Esophagus squamous epithelium (tissue), 5 donors: ENCODE results near the gene STX18. TPM values are rescaled to one million over a fixed set of nuclear protein-coding genes. Genes with fewer than 3 reads are reported as not detected.
A peak's percentile ranks its signal among the peaks of the same experiment; 100 is the strongest.

Experiments used
- DNase-seq: peaks from one replicate; lab custom pipeline; 2025; lab: John Stamatoyannopoulos, UW
- H3K27ac ChIP-seq, 4 donors: fragments of 200-600 bp; sonication (generic); one replicate each; pipeline ENCODE4 v1.5.1; 2016 to 2019; ENCODE audit warnings: mild to moderate bottlenecking in 1 of 4
- H3K27me3 ChIP-seq, 4 donors: fragments of 200-600 bp; sonication (generic); 1 replicate in 3 of 4; 2 replicates in 1 of 4; pipeline versions ENCODE4 v1.5.1 to v1.6.0; 2017 to 2021; ENCODE audit warnings: antibody characterized with exemption in 1 of 4
- H3K36me3 ChIP-seq, 3 donors: fragments of 200-600 bp; sonication (generic); one replicate each; pipeline ENCODE4 v1.5.1; 2016 to 2019
- H3K4me1 ChIP-seq, 3 donors: fragments of 200-600 bp; sonication (generic); one replicate each; pipeline ENCODE4 v1.5.1; 2017 to 2019
- H3K4me3 ChIP-seq, 4 donors: fragments of 200-600 bp; sonication (generic); 1 replicate in 3 of 4; 2 replicates in 1 of 4; pipeline ENCODE4 v1.5.1; 2016 to 2019; ENCODE audit warnings: mild to moderate bottlenecking in 2 of 4, moderate library complexity in 1 of 4
- H3K9me3 ChIP-seq, 3 donors: fragments of 200-600 bp; sonication (generic); one replicate each; pipeline ENCODE4 v1.5.1; 2016 to 2019
- POLR2A ChIP-seq, 4 donors: fragments of 450-650 bp; IDR thresholded peaks; one replicate each; pipeline ENCODE4 v1.6.1; 2017; ENCODE audit warnings: antibody characterized with exemption in 4 of 4, mild to moderate bottlenecking in 4 of 4, moderate library complexity in 3 of 4
- WGBS, 2 donors: methylation state at CpG; one replicate each; pipeline ENCODE4 v1.1.5; 2018; 5-methylcytosine and 5-hydroxymethylcytosine counted together
- intact Hi-C: fragments of 100-400 bp; cut with DNase I; formaldehyde crosslinking; loops from one replicate; pipeline ENCODE4 v1.15.0; 2022
- total RNA-seq, 4 donors: library from RNA; depleted of rRNA; stranded (reverse); fragments of >200 nt; gene quantifications; one replicate each; pipeline ENCODE4 v1.1.0, GENCODE V29; 2016
- TF ChIP-seq, protein P1 (sequence below), 6 experiments: fragments of 450-650 bp in 4 of 6; fragments of 200-600 bp in 2 of 6; sonication (generic) in 2 of 6; IDR thresholded peaks; one replicate each; pipeline ENCODE4 v1.5.1; 2016 to 2019; ENCODE audit warnings: antibody characterized with exemption in 6 of 6, mild to moderate bottlenecking in 4 of 6, moderate library complexity in 4 of 6
- donor health status: DM: yes; HTN: yes; CAD: no.

Gene STX18
- total RNA-seq, 4 donors from 2014 or later, result 10.5 to 27.8 (median 19.3) TPM

DNA sequence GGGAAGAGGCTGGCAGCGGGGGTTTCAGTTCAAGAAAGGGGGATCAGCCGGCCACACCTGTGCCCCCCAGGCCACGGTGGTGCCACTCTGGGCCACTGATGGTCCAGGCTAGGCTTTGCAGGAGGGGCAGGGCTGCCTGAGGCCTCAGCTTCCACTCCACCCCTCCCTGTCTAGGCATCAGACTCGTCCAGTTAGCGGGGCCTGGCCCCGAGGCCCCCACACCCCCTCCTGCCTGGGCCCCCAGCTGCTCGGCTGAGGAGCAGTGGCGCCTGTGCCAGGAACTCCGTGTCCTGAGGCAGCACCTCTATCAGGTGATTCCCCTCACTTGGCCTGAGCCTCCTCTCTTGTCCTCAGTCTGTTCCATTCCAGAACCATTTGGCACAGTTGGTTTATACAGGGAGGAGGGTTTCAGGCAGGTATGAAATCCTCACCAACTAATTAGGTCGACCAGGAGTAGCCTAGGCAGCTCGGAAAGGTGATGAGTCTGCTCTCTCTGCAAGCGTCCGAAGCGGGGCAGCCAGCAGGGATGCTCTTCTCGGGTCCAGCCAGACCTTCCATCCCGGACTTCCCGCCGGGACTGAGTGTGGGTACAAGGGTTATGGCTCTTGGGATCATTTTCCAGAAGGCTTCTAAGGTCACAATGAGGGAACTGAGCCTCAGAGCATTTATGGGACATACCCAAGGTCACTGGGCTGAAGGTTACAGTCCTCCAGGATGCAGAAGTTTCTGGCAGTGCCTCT is 152.8 kb downstream of the STX18 start:
- no peaks in the 10 kb centered on the region for H3K9me3 ChIP-seq
- no peaks in the 10 kb centered on the region for H3K36me3 ChIP-seq
- intact Hi-C loops, result no loop called here
- H3K4me3 ChIP-seq, result peak overlapping the region in 1 of 4 donors; percentile 66
- H3K4me1 ChIP-seq, result peaks cover 21 to 72% (median 38%) of the 10 kb centered on the region in 3 donors
- 20 to 30% methylated on average over 1 to 2 of the region's 18 CpGs for WGBS, 2 donors
- TF ChIP-seq, protein P1, sequence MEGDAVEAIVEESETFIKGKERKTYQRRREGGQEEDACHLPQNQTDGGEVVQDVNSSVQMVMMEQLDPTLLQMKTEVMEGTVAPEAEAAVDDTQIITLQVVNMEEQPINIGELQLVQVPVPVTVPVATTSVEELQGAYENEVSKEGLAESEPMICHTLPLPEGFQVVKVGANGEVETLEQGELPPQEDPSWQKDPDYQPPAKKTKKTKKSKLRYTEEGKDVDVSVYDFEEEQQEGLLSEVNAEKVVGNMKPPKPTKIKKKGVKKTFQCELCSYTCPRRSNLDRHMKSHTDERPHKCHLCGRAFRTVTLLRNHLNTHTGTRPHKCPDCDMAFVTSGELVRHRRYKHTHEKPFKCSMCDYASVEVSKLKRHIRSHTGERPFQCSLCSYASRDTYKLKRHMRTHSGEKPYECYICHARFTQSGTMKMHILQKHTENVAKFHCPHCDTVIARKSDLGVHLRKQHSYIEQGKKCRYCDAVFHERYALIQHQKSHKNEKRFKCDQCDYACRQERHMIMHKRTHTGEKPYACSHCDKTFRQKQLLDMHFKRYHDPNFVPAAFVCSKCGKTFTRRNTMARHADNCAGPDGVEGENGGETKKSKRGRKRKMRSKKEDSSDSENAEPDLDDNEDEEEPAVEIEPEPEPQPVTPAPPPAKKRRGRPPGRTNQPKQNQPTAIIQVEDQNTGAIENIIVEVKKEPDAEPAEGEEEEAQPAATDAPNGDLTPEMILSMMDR (IDR thresholded peaks at IDR 0.05), result no peak
- H3K27ac ChIP-seq, result no peak overlapping the region
- DNase-seq, result no peak
- H3K27me3 ChIP-seq, result peaks cover 0 to 99% (median 12%) of the 10 kb centered on the region in 4 donors

DNA sequence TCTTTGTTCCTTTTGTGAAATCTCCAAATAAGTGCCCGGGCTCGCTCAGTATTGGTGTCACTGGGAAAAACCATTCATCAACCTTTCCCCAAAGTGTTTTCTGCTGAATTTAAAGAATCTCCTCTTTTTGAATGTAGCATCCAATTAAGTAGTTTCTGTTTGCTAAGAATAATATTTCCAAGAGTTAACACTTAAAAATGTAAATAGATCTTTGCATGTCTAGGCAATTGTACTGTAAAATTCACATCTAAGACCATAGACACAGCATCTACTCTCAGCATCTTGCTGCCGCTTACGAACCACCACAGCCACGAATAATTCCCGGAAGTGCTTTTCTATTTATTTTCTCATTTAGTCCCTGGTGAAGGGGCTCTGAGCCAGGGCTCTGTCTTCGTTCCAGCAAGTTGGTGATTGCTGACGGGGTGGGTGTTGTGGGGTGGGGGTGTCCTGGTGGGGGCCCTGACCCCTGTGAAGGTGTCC is 153.5 kb downstream of the STX18 start:
- TF ChIP-seq, protein P1 (IDR thresholded peaks at IDR 0.05), result no peak
- no peak for TF ChIP-seq POLR2A (IDR thresholded peaks at IDR 0.05)
- no peak overlapping the region for H3K27ac ChIP-seq
- no peaks in the 10 kb centered on the region for H3K36me3 ChIP-seq
- intact Hi-C loops, result no loop called here
- WGBS, 2 donors, result 20 to 21% methylated on average over 7 to 8 of the region's 8 CpGs
- no peaks in the 10 kb centered on the region for H3K9me3 ChIP-seq
- peak overlapping the region in 3 of 4 donors; percentile 44 to 71 (median 66) for H3K4me3 ChIP-seq
- DNase-seq, result no peak
- peaks cover 21 to 66% (median 37%) of the 10 kb centered on the region in 3 donors for H3K4me1 ChIP-seq
- H3K27me3 ChIP-seq, result peaks cover 0 to 99% (median 12%) of the 10 kb centered on the region in 4 donors

DNA sequence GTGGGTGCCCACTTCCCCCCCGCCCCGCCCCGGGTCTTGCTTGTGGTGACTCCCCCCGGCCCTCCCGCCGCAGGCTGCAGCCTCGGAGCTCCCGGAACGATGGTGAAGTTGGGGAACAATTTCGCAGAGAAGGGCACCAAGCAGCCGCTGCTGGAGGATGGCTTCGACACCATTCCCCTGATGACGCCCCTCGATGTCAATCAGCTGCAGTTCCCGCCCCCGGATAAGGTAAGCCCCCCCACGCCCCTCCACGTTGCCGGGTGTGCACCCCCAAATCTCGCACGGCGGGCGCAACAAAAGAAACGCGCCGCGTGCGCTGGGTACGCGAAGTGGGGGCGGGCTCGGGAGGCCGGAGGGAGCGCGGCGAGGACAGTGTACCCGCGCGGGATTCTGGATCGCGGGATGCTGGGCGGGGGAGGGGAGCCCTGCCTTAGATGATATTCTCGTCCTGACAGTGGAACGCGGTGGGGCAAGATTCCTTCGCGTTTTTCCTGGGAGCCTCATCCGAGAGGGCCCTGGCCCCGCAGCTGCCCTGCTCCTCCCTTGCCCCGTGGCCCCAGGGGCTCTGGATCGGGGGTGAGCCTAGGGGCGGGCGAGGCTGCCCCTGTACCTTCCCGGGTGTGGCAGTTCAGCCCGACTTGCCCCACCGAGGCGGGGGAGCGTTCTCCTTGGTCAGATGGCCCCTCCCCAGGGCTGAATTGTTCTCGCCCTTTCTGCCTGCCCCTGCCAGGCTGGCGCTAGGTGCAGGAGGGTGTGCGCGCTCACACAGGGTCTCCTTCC is 154.1 kb downstream of the STX18 start:
- H3K27me3 ChIP-seq, result peaks cover 0 to 98% (median 13%) of the 10 kb centered on the region in 4 donors
- no peak for DNase-seq
- no peaks in the 10 kb centered on the region for H3K9me3 ChIP-seq
- WGBS, 2 donors, result 0 to 4% methylated on average over 12 to 17 of the region's 62 CpGs
- no peaks in the 10 kb centered on the region for H3K36me3 ChIP-seq
- peak overlapping the region in 1 of 4 donors; percentile 66 for H3K27ac ChIP-seq
- H3K4me3 ChIP-seq, result peak overlapping the region; percentile 44 to 71 (median 58)
- TF ChIP-seq, protein P1 (IDR thresholded peaks at IDR 0.05), result no peak
- no peak for TF ChIP-seq POLR2A (IDR thresholded peaks at IDR 0.05)
- H3K4me1 ChIP-seq, result peaks cover 21 to 59% (median 31%) of the 10 kb centered on the region in 3 donors
- intact Hi-C loops, result no loop called here

DNA sequence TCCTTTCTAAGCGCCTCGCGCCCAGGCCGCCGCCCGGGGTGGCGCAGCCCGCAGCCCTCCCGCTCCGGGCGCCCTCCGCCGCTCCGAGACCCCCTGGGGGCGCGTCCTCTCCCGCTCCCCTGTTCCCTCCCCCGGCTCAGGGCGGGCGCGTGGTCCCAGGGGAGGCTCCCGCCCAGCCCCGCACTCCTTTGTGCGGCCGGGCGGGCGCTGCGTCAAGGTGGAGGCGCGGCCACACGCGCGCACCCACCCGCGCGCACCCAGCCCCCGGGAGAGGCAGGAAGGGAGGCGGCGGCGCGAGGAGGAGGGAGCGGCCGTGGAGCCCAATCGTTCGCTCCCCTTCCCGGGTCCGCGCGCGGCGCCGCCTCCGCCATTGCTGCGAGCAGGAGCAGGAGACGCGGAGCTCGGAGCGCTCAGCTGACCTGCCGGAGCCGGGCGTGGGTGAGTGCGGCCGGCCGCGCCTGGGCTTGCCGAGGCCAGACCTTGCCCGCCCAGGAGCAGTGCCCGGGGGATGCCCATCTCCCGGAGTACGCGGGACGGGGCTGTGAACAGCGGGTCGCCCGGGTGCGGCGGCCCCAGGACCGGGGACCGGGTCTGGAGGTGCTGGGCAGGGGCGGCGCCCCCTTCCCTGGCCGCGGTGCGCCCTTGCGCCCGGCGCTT is 155.0 kb downstream of the STX18 start, which contains the start of gene NSG1:
Gene NSG1 (plus strand): TSS at position 367 of the 657 bp plus-strand sequence. CDS start 528 bp downstream, outside the sequence.
- Histone ChIP-seq H3K36me3 (no peaks in the 10 kb centered on the region), H3K27ac (peak within 1 kb of the TSS in 2 of 4 donors; percentile 52 to 66), H3K4me3 (peak within 1 kb of the TSS; percentile 44 to 71 (median 58)), H3K4me1 (peaks cover 18 to 51% (median 25%) of the 10 kb centered on the region in 3 donors), H3K27me3 (peaks cover 0 to 98% (median 13%) of the 10 kb centered on the region in 4 donors), H3K9me3 (no peaks in the 10 kb centered on the region)
- WGBS, 2 donors, result no CpG with 5 or more reads among the region's 87 CpGs
- no peak for DNase-seq
- intact Hi-C loops, result no loop called here
- no peak for TF ChIP-seq POLR2A (IDR thresholded peaks at IDR 0.05)
- TF ChIP-seq, protein P1 (IDR thresholded peaks at IDR 0.05), result no peak
